HepG2 (cell line): ENCODE data around the gene HBS1L. TPM values are rescaled to one million over a fixed set of nuclear protein-coding genes. Genes with fewer than 3 reads are reported as not detected.

Source experiments
- ATAC-seq: fragments of 200-7000 bp; cut with Tn5 transposase; 3 replicates; pipeline ENCODE4 v1.9.1; 2020; ENCODE audit warnings: mild to moderate bottlenecking, moderate library complexity
- BruUV-seq: library from RNA; stranded (reverse); fragments of 400-500 nt; replicated peaks from 2 replicates; lab custom pipeline; 2021; lab: Mats Ljungman, UMichigan
- CTCF ChIA-PET: fragments of 300-600 bp; formaldehyde crosslinking; extraction: SDS; loops from one replicate; lab custom pipeline; 2021; ENCODE audit warnings: low total read pairs, inconsistent platforms, low intra/inter-chr PET ratio; lab: Yijun Ruan, JAX
- POLR2A ChIA-PET: fragments of 350-600 bp; sonication (Branson Sonifier 250); formaldehyde crosslinking; loops from one replicate; lab custom pipeline; 2020; ENCODE audit warnings: antibody characterized with exemption, inconsistent platforms; lab: Yijun Ruan, JAX
- DNase-seq: peaks from one replicate; pipeline ENCODE4 v3.0.0-alpha.2; 2015; ENCODE audit warnings: low spot score
- FAIRE-seq: peaks from 3 replicates; lab custom pipeline; 2011; peaks lifted over from hg19 to GRCh38; lab: Jason Lieb, UNC
- H2AFZ ChIP-seq: one replicate; pipeline ENCODE4 v1.6.1; 2011; ENCODE audit warnings: low read length, inconsistent platforms
- H3K27ac ChIP-seq: fragments of 300-600 bp; 3 replicates; pipeline ENCODE4 v1.8.0; 2011; ENCODE audit warnings: mixed run types, mild to moderate bottlenecking, mixed read lengths, low read length, inconsistent platforms; ENCODE audit not compliant: insufficient read depth; ENCODE audit errors: extremely low read length
- H3K27me3 ChIP-seq, 2 experiments: fragments of 200-600 bp in 1 of 2; 2 replicates in 1 of 2; 3 replicates in 1 of 2; pipeline versions ENCODE4 v1.6.0 to v1.8.0; 2011; ENCODE audit warnings: low read length in 2 of 2, mild to moderate bottlenecking in 2 of 2, moderate library complexity in 2 of 2, inconsistent platforms in 1 of 2; ENCODE audit not compliant: insufficient read depth in 2 of 2, control insufficient read depth in 1 of 2
- H3K36me3 ChIP-seq, 2 experiments: fragments of 200-600 bp in 1 of 2; replicated peaks in 1 of 2; 2 replicates in 1 of 2; 3 replicates in 1 of 2; pipeline versions ENCODE4 v1.5.1 to v1.8.0; 2011; ENCODE audit warnings: low read length in 2 of 2, inconsistent platforms in 1 of 2; ENCODE audit not compliant: insufficient read depth in 2 of 2, control insufficient read depth in 1 of 2
- H3K4me1 ChIP-seq: 2 replicates; pipeline ENCODE4 v1.5.1; 2012; ENCODE audit warnings: low read length, inconsistent platforms; ENCODE audit not compliant: insufficient read depth
- H3K4me2 ChIP-seq: 2 replicates; pipeline ENCODE4 v1.6.0; 2011; ENCODE audit warnings: low read depth, low read length, inconsistent platforms
- H3K4me3 ChIP-seq, 3 experiments: fragments of 200-600 bp in 1 of 3; sonication (generic), shearing (Covaris generic) in 1 of 3; replicated peaks in 1 of 3; 2 replicates each; pipeline ENCODE4 v1.5.1; 2011 to 2016; ENCODE audit warnings: low read length in 3 of 3, inconsistent platforms in 2 of 3, low read depth in 2 of 3, mild to moderate bottlenecking in 2 of 3, control low read depth in 1 of 3, mixed read lengths in 1 of 3; ENCODE audit not compliant: insufficient read depth in 1 of 3
- H3K79me2 ChIP-seq: one replicate; pipeline ENCODE4 v1.6.1; 2011; ENCODE audit warnings: low read length, inconsistent platforms; ENCODE audit not compliant: insufficient read depth
- H3K9ac ChIP-seq: 2 replicates; pipeline ENCODE4 v1.6.0; 2011; ENCODE audit warnings: mild to moderate bottlenecking, low read depth, low read length, inconsistent platforms; ENCODE audit not compliant: insufficient read depth
- H3K9me3 ChIP-seq: 2 replicates; pipeline ENCODE4 v1.5.1; 2012; ENCODE audit warnings: mild to moderate bottlenecking, low read length
- H4K20me1 ChIP-seq: 2 replicates; pipeline ENCODE4 v1.6.0; 2011; ENCODE audit warnings: inconsistent platforms, mild to moderate bottlenecking, low read length, moderate library complexity; ENCODE audit not compliant: insufficient read depth
- CBX1 ChIP-seq: IDR thresholded peaks from one replicate; pipeline ENCODE4 v1.6.1; 2016; ENCODE audit warnings: antibody characterized with exemption, low read depth
- DNMT3B ChIP-seq: conservative IDR thresholded peaks from 2 replicates; pipeline ENCODE4 v1.6.1; 2016; ENCODE audit warnings: missing biosample characterization, control low read depth
- E2F1 ChIP-seq: sonication (generic); formaldehyde crosslinking; IDR thresholded peaks from 2 replicates; pipeline ENCODE4 v1.5.0; 2020; ENCODE audit warnings: missing genetic modification reagents
- EHMT2 ChIP-seq: fragments of 200-600 bp; sonication (generic); IDR thresholded peaks from 2 replicates; pipeline ENCODE4 v1.7.0; 2017; ENCODE audit warnings: antibody characterized with exemption, low read depth, low read length, borderline replicate concordance
- GRHL1 ChIP-seq: sonication (generic); formaldehyde crosslinking; conservative IDR thresholded peaks from 2 replicates; pipeline ENCODE4 v1.8.0; 2022; ENCODE audit warnings: missing genetic modification reagents
- MYPOP ChIP-seq: sonication (generic); formaldehyde crosslinking; IDR thresholded peaks from 2 replicates; pipeline ENCODE4 v1.8.1; 2023; ENCODE audit warnings: mild to moderate bottlenecking, moderate library complexity, missing genetic modification reagents
- PAWR ChIP-seq: sonication (generic); formaldehyde crosslinking; IDR thresholded peaks from 2 replicates; pipeline ENCODE4 v1.4.0; 2020; ENCODE audit warnings: missing genetic modification reagents, mild to moderate bottlenecking, borderline replicate concordance
- PLRG1 ChIP-seq: fragments of 450-650 bp; conservative IDR thresholded peaks from 2 replicates; pipeline ENCODE4 v1.6.1; 2016
- POLR2AphosphoS2 ChIP-seq: IDR thresholded peaks from 2 replicates; pipeline ENCODE4 v1.6.1; 2011; ENCODE audit warnings: low read depth, low read length, improper control_type of control experiment
- POLR2G ChIP-seq: fragments of 200-400 bp; formaldehyde crosslinking; IDR thresholded peaks from 2 replicates; pipeline ENCODE4 v1.6.1; 2018; ENCODE audit warnings: mild to moderate bottlenecking, low read depth, low read length, moderate library complexity
- SMYD3 ChIP-seq: sonication (generic); formaldehyde crosslinking; IDR thresholded peaks from 2 replicates; pipeline ENCODE4 v1.8.1; 2023; ENCODE audit warnings: mild to moderate bottlenecking, missing genetic modification reagents
- YY1 ChIP-seq: IDR thresholded peaks from 2 replicates; pipeline ENCODE4 v1.6.1; 2011; ENCODE audit warnings: low read length, low read depth, moderate library complexity, mild to moderate bottlenecking; ENCODE audit not compliant: insufficient read depth, insufficient replicate concordance
- ZFP1 ChIP-seq: IDR thresholded peaks from 2 replicates; pipeline ENCODE4 v1.6.1; 2016
- ZNF773 ChIP-seq: sonication (generic); formaldehyde crosslinking; IDR thresholded peaks from 2 replicates; pipeline ENCODE4 v1.4.0; 2020; ENCODE audit warnings: missing genetic modification reagents, borderline replicate concordance
- ZNF816 ChIP-seq: sonication (generic); formaldehyde crosslinking; IDR thresholded peaks from 2 replicates; pipeline ENCODE4 v1.8.0; 2022; ENCODE audit warnings: missing genetic modification reagents, mild to moderate bottlenecking, borderline replicate concordance
- whole genome bisulfite sequencing: methylation state at CpG from one replicate; pipeline ENCODE4 v1.1.6; 2017; ENCODE audit warnings: low lambda C conversion rate; 5-methylcytosine and 5-hydroxymethylcytosine counted together
- in situ Hi-C: cut with HindIII; loops from 2 replicates; pipeline ENCODE4 v1.10.0; 2017; ENCODE audit warnings: low pct_unique_long_range_greater_than_20kb; ENCODE audit not compliant: extremely low pct_ligation_motif_present
- intact Hi-C: fragments of 100-400 bp; cut with micrococcal nuclease; formaldehyde crosslinking; loops from one replicate; pipeline ENCODE4 v1.10.0; 2022; ENCODE audit not compliant: unreplicated experiment
- polyA plus RNA-seq, 8 experiments: library from polyadenylated mRNA; depleted of rRNA in 3 of 8; stranded (reverse) in 7 of 8; unstranded in 1 of 8; fragments of >200 nt; fragmentation: Illumina TruSeq in 4 of 8; extraction: Trizol in 4 of 8; gene quantifications; 2 replicates each; pipeline versions ENCODE4 v1.2.1 to v1.2.3, GENCODE V29; 2011 to 2016; ENCODE audit warnings: low read depth in 4 of 8, missing spikeins in 1 of 8, mixed read lengths in 1 of 8; ENCODE audit not compliant: insufficient read depth in 1 of 8
- total RNA-seq, 5 experiments: library from RNA; depleted of rRNA; stranded (reverse); fragments of >200 nt; fragmentation: Illumina TruSeq; extraction: Trizol; gene quantifications; 2 replicates each; pipeline ENCODE4 v1.2.3, GENCODE V29; 2016; ENCODE audit warnings: low read depth in 1 of 5

Gene HBS1L
- total and polyA plus RNA-seq, 2 of the 13 experiments (the other 11 are each of a cell fraction or from before 2014, with no cell fraction given) = 44.1 to 138 TPM

GRCh38 chr6:134928151-134928900, 126.3 kb downstream of the HBS1L start:
- Histone ChIP-seq H4K20me1 (no peaks in the 10 kb centered on the region), H3K9ac (no peak overlapping the region), H3K4me1 (no peaks in the 10 kb centered on the region), H3K9me3 (no peaks in the 10 kb centered on the region), H3K79me2 (no peaks in the 10 kb centered on the region), H3K4me2 (no peak overlapping the region), H3K27me3 (no peaks in the 10 kb centered on the region), H3K36me3 (no peaks in the 10 kb centered on the region), H3K27ac (no peak overlapping the region), H2AFZ (no peak overlapping the region), H3K4me3 (no peak overlapping the region)
- no TSS peak for BruUV-seq
- ChIA-PET POLR2A (no interaction called here), CTCF (no interaction called here)
- TF ChIP-seq POLR2G (no peak), GRHL1 (CRISPR knock-in tag) (no peak), POLR2AphosphoS2 (no peak), EHMT2 (no peak), CBX1 (no peak)
- intact Hi-C loops = no loop called here
- in situ Hi-C loops = no loop called here
- DNase-seq (no peak), FAIRE-seq (no peak), ATAC-seq (no peak)
- WGBS = 85% methylated on average over 6 of the region's 6 CpGs

GRCh38 chr6:134925800-134926199, 128.8 kb downstream of the HBS1L start:
- BruUV-seq = no TSS peak
- in situ Hi-C loops (no loop called here), intact Hi-C loops (no loop called here)
- Histone ChIP-seq H3K4me1 (no peaks in the 10 kb centered on the region), H3K4me3 (no peak overlapping the region), H3K27ac (no peak overlapping the region), H3K36me3 (no peaks in the 10 kb centered on the region), H3K9ac (no peak overlapping the region), H3K27me3 (no peaks in the 10 kb centered on the region), H3K9me3 (no peaks in the 10 kb centered on the region), H3K79me2 (no peaks in the 10 kb centered on the region), H3K4me2 (no peak overlapping the region), H4K20me1 (no peaks in the 10 kb centered on the region), H2AFZ (no peak overlapping the region)
- DNase-seq = no peak
- CTCF ChIA-PET = no interaction called here
- no peak for FAIRE-seq
- POLR2A ChIA-PET = no interaction called here
- no peak for ATAC-seq
- WGBS = 94% methylated on average over 3 of the region's 3 CpGs
- TF ChIP-seq SMYD3 (CRISPR knock-in tag) (no peak), ZNF816 (CRISPR knock-in tag) (no peak), MYPOP (no peak), DNMT3B (CRISPR knock-in tag) (no peak), YY1 (no peak), ZNF773 (no peak), PLRG1 (no peak), E2F1 (CRISPR knock-in tag) (no peak), PAWR (no peak), ZFP1 (CRISPR knock-in tag) (no peak)
